ENCODE measurements around the gene RAPGEF6.
"Not testable (repeated sequence)": the region's sequence is repeated elsewhere in the genome, so short reads cannot be mapped to it uniquely, and the experiment has no call there.

Gene RAPGEF6

DNA sequence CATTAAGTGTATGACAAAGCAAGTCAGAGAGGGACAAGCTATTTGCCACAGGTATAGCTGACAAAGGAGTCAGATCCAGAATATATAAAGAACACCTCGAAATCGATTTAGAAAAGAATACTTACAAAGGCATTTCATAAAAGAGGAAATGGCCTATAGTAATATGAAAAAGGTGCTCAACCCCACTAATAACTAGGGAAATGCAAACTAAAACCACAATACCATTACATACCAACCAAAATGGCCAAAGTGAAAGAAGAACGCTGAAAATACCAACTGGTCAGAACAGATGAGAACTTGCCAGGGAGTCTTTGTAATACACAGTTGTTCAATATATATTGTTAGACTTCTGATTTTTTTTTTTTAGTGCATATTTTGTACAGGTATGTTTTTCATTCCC lies 218.3 kb downstream of the RAPGEF6 start:
- in situ Hi-C loops (cut with HindIII; ENCODE audit: low sequenced_read_pairs), result loop anchor here (25.0 kb wide), 1 partner anchor 154 kb away; the partner anchor contains the start of gene CDC42SE2
- no peak for DNase-seq (ENCODE audit: low read depth)
- H3K4me3 ChIP-seq (ENCODE audit: low read depth, low read length), result no peak overlapping the region
- TF ChIP-seq, protein P1, sequence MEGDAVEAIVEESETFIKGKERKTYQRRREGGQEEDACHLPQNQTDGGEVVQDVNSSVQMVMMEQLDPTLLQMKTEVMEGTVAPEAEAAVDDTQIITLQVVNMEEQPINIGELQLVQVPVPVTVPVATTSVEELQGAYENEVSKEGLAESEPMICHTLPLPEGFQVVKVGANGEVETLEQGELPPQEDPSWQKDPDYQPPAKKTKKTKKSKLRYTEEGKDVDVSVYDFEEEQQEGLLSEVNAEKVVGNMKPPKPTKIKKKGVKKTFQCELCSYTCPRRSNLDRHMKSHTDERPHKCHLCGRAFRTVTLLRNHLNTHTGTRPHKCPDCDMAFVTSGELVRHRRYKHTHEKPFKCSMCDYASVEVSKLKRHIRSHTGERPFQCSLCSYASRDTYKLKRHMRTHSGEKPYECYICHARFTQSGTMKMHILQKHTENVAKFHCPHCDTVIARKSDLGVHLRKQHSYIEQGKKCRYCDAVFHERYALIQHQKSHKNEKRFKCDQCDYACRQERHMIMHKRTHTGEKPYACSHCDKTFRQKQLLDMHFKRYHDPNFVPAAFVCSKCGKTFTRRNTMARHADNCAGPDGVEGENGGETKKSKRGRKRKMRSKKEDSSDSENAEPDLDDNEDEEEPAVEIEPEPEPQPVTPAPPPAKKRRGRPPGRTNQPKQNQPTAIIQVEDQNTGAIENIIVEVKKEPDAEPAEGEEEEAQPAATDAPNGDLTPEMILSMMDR (IDR thresholded peaks at IDR 0.05; ENCODE audit: low read depth, low read length, missing control alignments), result no peak

DNA sequence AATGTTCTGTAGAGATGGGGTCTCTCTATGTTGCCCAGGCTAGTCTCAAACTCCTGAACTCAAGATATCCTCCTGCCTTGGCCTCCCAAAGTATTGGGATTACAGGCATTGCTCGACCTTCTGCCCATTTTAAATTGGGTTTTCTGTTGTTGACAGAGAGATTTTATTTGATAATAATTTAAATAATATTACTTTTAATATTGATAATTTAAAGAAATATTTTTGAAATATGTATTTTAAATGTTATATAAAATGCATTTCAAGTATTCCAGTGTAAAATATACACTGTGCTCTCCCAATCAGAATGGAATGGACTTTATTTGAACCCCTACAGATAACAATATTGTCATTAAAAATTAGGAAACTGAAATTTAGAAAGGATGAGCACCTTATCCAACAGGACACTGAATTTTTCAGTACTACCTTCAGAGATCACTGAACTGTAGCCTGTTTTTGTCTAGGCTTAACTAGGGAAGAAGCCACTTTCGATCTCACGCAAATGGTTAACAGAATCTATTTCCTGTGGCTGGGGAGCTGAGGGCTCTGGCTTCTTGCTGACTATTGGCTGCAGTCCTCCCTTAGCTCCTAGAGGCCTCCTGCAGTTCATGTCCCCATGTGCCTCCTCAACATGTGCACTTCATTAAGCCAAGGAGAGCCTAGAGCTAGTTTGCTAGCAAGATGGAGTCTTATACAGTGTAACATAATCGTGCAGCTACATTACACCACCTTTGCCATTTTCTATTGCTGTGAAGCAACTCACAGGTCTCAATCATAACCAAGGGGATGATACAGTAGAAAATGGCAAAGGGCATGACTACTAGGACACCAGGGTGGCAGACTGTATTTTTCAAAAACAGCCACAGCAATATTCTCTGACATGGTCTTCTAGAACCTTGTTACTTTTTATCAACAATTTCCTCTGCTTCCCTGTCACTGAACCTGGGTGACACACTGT lies 221.1 kb downstream of the RAPGEF6 start:
- H3K4me3 ChIP-seq (ENCODE audit: low read depth, low read length), result no peak overlapping the region
- in situ Hi-C loops (cut with HindIII; ENCODE audit: low sequenced_read_pairs), result loop anchor here (25.0 kb wide), 1 partner anchor 152 kb away; the partner anchor contains the start of gene CDC42SE2
- DNase-seq (ENCODE audit: low read depth), result no peak
- TF ChIP-seq, protein P1 (IDR thresholded peaks at IDR 0.05; ENCODE audit: low read depth, low read length, missing control alignments), result no peak

DNA sequence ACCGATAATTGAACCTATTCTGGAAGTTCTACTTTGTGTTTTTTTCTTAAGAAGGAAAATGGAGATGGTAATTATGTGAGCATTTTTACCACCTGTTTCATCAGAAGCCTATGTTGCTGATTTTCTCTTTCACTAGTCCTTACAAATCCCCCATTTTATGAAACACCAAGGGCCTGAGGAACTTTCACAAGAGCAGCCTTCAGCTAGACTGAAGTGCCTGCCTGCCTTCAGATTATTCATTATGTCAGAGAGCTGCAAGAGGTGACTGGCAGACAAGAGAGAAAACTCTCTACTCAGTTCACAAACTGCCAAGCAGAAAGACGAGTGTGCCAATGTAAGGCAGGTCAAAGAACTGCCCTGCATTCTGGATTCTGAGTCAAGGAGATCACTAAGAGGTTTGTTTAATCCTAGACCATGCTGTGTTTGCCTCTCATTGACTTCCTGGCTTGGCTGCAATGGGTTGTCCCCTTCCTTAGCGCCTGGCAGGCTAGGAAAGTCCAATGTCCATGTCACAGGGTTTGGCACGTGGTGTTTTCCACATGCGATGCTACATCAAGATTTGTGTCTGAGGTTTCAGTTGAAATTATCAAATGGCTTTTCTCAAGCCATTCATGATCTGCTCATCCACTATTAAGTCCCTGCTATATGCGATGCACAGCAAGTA lies 227.9 kb downstream of the RAPGEF6 start:
- TF ChIP-seq, protein P1 (IDR thresholded peaks at IDR 0.05; ENCODE audit: low read depth, low read length, missing control alignments), result no peak
- no peak overlapping the region for H3K4me3 ChIP-seq (ENCODE audit: low read depth, low read length)
- no peak for DNase-seq (ENCODE audit: low read depth)
- in situ Hi-C loops (cut with HindIII; ENCODE audit: low sequenced_read_pairs), result loop anchor here (25.0 kb wide), 1 partner anchor 145 kb away; the partner anchor contains the start of gene CDC42SE2

DNA sequence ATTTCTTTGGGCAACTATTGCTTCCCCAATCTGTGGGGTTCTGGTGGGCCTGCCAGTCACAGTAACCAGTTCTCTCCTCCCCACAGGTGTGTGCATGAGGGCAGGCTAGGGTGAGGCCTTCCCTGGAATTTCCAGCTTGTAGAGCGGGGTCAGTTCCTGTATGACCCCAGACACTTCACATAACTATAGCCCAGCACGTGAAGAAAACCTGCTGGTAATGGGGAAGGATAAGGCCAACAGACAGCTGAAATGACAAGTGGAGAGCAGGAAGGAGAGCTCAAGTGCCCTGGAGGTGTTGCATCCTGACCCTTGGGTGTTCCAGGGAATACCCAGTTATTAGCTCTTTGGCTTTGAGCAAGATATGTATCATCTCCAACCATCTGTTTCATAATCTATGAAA lies 229.0 kb downstream of the RAPGEF6 start:
- in situ Hi-C loops (cut with HindIII; ENCODE audit: low sequenced_read_pairs), result loop anchor here (25.0 kb wide), 1 partner anchor 144 kb away; the partner anchor contains the start of gene CDC42SE2
- no peak for DNase-seq (ENCODE audit: low read depth)
- TF ChIP-seq, protein P1 (IDR thresholded peaks at IDR 0.05; ENCODE audit: low read depth, low read length, missing control alignments), result no peak
- H3K4me3 ChIP-seq (ENCODE audit: low read depth, low read length), result no peak overlapping the region

DNA sequence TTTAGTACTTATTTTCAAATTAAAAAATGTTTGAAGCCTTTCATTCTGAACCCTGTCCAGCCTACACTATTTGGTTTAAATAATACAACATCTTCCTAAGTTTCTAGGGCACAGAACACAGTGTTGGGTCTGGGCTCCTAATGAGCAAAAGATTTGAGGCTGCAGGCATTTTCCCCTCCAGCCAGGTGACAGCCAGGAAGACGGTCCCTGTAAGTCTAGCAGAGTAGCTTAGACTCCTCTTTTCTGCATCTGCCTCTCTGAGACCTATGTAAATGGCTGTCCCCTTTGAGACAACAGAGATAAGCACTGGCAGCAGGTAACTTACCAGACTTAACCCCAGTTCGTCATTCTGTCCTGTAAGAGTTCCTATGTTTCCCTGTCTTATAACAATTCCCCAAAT lies 229.4 kb downstream of the RAPGEF6 start:
- no peak for DNase-seq (ENCODE audit: low read depth)
- no peak overlapping the region for H3K4me3 ChIP-seq (ENCODE audit: low read depth, low read length)
- TF ChIP-seq, protein P1 (IDR thresholded peaks at IDR 0.05; ENCODE audit: low read depth, low read length, missing control alignments), result no peak
- in situ Hi-C loops (cut with HindIII; ENCODE audit: low sequenced_read_pairs), result loop anchor here (25.0 kb wide), 1 partner anchor 143 kb away; the partner anchor contains the start of gene CDC42SE2

DNA sequence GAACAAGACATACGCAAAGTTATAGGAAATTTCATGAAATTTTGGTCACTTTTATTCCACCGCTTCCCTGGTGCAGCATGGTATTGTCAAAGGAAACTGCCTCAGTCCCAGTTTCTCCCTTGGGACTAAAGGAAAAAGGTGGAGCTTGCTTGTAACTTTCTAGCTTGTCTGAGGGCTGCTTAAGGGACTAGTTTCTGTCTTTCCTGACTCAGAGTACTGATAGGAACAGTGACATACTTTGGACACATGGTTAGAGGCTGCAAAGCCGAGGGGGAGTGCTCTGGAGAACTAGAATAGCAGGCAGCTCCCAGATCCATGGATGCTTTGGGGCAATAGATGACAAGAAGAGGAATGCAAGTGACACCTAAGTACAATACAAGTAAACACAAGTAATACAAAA lies 234.4 kb downstream of the RAPGEF6 start:
- H3K4me3 ChIP-seq (ENCODE audit: low read depth, low read length), result no peak overlapping the region
- in situ Hi-C loops (cut with HindIII; ENCODE audit: low sequenced_read_pairs), result loop anchor here (25.0 kb wide), 1 partner anchor 138 kb away; the partner anchor contains the start of gene CDC42SE2
- DNase-seq (ENCODE audit: low read depth), result no peak
- TF ChIP-seq, protein P1 (IDR thresholded peaks at IDR 0.05; ENCODE audit: low read depth, low read length, missing control alignments), result no peak

DNA sequence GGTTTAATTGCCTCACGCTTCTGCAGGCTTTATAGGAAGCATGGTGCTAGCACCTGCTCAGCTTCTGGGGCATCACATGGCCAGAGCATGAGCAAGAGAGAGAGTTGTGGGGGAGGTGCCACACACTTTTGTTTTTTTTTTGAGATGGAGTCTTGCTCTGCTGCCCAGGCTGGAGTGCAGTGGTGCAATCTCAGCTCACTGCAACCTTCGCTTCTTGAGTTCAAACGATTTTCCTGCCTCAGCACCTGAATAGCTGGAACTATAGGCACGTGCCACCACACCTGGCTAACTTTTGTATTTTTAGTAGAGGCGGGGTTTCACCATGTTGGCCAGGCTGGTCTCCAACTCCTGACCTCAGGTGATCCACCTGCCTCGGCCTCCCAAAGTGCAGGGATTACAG lies 236.0 kb downstream of the RAPGEF6 start:
- H3K4me3 ChIP-seq (ENCODE audit: low read depth, low read length); in situ Hi-C loops (cut with HindIII; ENCODE audit: low sequenced_read_pairs): not testable (repeated sequence)

More for the DNA sequence above, 236.0 kb downstream of the RAPGEF6 start:
- DNase-seq (ENCODE audit: low read depth), result not testable (repeated sequence)
